Dendritic cell treated with granulocyte-macrophage colony-stimulating factor and Interleukin-4, amounts not matched to agents 40 ng/mL and 50 ng/mL, for 4 days (primary cell): ENCODE measurements around the gene SEMA4D.

ENCODE experiments used
- H3K27ac Mint-ChIP-seq: one replicate; pipeline ENCODE4 v1.8.0; 2022; ENCODE audit warnings: mild to moderate bottlenecking, mixed read lengths
- H3K27me3 Mint-ChIP-seq: one replicate; pipeline ENCODE4 v1.8.0; 2022; ENCODE audit warnings: mild to moderate bottlenecking, mixed read lengths
- H3K36me3 Mint-ChIP-seq: one replicate; pipeline ENCODE4 v1.8.0; 2022; ENCODE audit warnings: low read depth, mixed read lengths
- H3K4me1 Mint-ChIP-seq: one replicate; pipeline ENCODE4 v1.8.0; 2022; ENCODE audit warnings: low read depth, mixed read lengths
- H3K4me3 Mint-ChIP-seq: one replicate; pipeline ENCODE4 v1.8.0; 2022; ENCODE audit warnings: mild to moderate bottlenecking, moderate library complexity, mixed read lengths
- H3K9me3 Mint-ChIP-seq: one replicate; pipeline ENCODE4 v1.8.0; 2022; ENCODE audit warnings: mixed read lengths
- intact Hi-C: fragments of 100-400 bp; cut with micrococcal nuclease; formaldehyde crosslinking; loops from one replicate; pipeline ENCODE4 v1.15.0; 2022

SEMA4D gene

DNA sequence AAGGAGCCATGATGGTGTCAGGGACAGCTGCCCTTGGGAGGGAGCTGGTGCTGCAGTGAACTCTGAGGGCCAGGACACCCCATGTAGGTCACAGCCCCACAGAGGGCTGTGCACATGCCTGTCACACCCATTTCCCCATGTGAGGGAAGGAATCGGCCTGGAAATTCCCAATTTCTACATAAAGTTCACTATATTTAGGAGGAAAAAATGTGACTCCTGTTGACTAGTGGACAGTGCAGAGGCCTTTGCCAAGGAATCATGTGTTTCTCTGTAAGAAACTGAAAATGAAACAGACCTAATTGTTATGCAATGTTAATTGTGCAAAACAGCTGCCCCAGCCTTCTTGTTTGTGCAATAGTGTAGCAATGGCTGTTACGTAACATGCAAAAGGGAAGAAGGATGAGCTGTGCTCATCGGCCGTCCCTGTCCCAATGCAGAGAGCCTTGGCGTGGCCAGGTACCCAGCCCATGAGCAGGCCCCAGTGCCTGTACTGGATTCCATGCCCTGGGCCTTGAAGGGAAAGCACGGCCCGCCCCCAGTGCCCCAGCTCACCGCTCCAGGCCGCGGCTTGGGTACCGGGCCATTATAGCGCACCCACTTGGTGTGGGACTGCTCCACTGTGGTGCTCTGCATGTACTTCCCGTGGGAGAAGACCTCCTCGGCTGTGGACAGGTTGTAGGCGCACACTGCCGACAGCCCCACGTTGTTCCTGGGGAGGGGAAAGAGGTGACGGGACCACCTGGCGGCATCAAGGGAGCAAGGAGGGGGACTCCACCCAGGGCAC is 109.6 kb downstream of the SEMA4D start:
- peaks cover 96% of the 10 kb centered on the region for H3K36me3 Mint-ChIP-seq
- H3K4me3 Mint-ChIP-seq = peak overlapping the region; percentile 9
- H3K27ac Mint-ChIP-seq = peak overlapping the region; percentile 78
- H3K27me3 Mint-ChIP-seq = no peaks in the 10 kb centered on the region
- intact Hi-C loops = loop anchor here (1.0 to 5.0 kb wide), 2 partner anchors 13 to 54 kb away; no protein-coding TSS in a partner anchor
- no peaks in the 10 kb centered on the region for H3K9me3 Mint-ChIP-seq
- H3K4me1 Mint-ChIP-seq = peaks cover 50% of the 10 kb centered on the region

- peaks cover 51% of the 10 kb centered on the region for H3K4me1 Mint-ChIP-seq
- H3K9me3 Mint-ChIP-seq = no peaks in the 10 kb centered on the region
- peak overlapping the region; percentile 78 for H3K27ac Mint-ChIP-seq
- intact Hi-C loops = loop anchor here (5.0 kb wide), 1 partner anchor 55 kb away; no protein-coding TSS in a partner anchor
- H3K36me3 Mint-ChIP-seq = peaks cover 96% of the 10 kb centered on the region
- H3K4me3 Mint-ChIP-seq = no peak overlapping the region
- no peaks in the 10 kb centered on the region for H3K27me3 Mint-ChIP-seq
These were observed 110.6 kb downstream of the SEMA4D start for GRCh38 chr9:89387197-89387849.

DNA sequence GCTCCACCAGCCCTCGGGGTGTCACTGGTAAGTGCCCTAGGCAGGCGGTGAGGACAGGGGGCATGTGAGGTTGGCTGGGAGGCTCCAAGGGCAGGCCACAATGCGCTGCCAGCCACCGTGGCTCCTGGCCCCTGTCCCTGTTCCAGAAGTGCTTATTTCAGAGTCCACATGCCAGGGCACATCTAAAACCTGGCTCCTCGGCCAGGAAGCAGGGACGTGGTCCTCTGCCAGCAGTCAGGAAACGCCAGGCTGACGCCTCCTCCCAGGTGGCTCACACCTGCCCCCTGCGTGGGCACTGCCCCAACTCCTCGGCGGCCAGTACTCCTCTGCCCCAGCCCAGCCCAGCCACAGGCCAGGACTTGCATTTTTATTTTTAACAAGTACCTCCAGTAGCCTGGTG is 111.1 kb downstream of the SEMA4D start:
- peak overlapping the region; percentile 78 for H3K27ac Mint-ChIP-seq
- intact Hi-C loops = loop anchor here (5.0 kb wide), 1 partner anchor 56 kb away; no protein-coding TSS in a partner anchor
- H3K36me3 Mint-ChIP-seq = peaks cover 96% of the 10 kb centered on the region
- peaks cover 51% of the 10 kb centered on the region for H3K4me1 Mint-ChIP-seq
- no peaks in the 10 kb centered on the region for H3K9me3 Mint-ChIP-seq
- H3K27me3 Mint-ChIP-seq = no peaks in the 10 kb centered on the region
- H3K4me3 Mint-ChIP-seq = no peak overlapping the region

DNA sequence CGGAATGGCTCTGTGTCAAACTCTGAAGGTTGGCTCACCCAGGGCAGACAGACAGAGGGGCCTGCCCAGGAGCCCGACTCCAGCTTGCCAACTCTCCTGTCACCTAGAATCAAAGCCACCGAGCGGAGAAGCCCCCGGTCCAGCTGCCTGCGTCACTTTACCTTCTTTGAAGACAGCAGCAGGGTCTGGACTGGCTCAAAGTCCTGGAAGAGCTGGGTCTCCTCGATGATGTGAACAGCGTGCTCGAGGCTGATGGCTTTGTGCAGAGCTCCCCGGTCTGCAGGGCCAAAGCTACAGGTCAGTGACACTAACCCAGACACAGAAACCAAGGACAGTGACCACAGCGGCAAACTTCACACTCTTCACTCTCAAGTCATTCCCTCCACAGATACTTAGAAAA is 111.7 kb downstream of the SEMA4D start:
- Mint-ChIP-seq H3K27ac (no peak overlapping the region), H3K4me1 (peaks cover 55% of the 10 kb centered on the region), H3K4me3 (no peak overlapping the region), H3K9me3 (no peaks in the 10 kb centered on the region), H3K36me3 (peaks cover 96% of the 10 kb centered on the region), H3K27me3 (no peaks in the 10 kb centered on the region)
- intact Hi-C loops = loop anchor here (5.0 kb wide), 1 partner anchor 56 kb away; no protein-coding TSS in a partner anchor

DNA sequence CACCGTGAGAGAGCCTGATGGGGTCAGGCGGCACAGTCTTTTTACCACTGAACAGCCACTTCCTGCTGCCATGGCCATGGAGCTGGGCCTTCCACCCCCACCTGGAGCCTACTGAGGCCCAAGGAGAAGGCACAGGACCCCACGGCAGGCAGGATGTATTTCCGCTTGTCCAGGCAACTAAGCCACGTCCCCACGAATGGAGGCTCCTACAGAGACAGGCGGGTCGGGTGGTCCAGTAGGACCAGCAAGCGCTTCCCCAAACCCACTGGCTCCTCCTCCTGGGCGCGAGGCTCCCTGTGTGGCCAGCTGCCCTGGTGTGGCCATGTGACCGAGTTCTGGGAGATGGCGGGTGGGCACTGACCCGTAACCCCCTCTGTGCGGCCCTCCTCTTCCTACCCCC is 113.1 kb downstream of the SEMA4D start:
- Mint-ChIP-seq H3K36me3 (peaks cover 87% of the 10 kb centered on the region), H3K9me3 (no peaks in the 10 kb centered on the region), H3K4me3 (no peak overlapping the region), H3K4me1 (peaks cover 65% of the 10 kb centered on the region), H3K27ac (no peak overlapping the region), H3K27me3 (no peaks in the 10 kb centered on the region)
- intact Hi-C loops = loop anchor here (5.0 kb wide), 1 partner anchor 58 kb away; no protein-coding TSS in a partner anchor

GRCh38 chr9:89383721-89384300 is 114.1 kb downstream of the SEMA4D start:
- Mint-ChIP-seq H3K27me3 (no peaks in the 10 kb centered on the region), H3K9me3 (no peaks in the 10 kb centered on the region), H3K36me3 (peaks cover 82% of the 10 kb centered on the region), H3K4me3 (no peak overlapping the region), H3K4me1 (peaks cover 65% of the 10 kb centered on the region), H3K27ac (no peak overlapping the region)
- intact Hi-C loops = no loop called here

GRCh38 chr9:89383030-89383720 is 114.7 kb downstream of the SEMA4D start:
- Mint-ChIP-seq H3K4me3 (no peak overlapping the region), H3K4me1 (peaks cover 61% of the 10 kb centered on the region), H3K27me3 (no peaks in the 10 kb centered on the region), H3K27ac (no peak overlapping the region), H3K9me3 (no peaks in the 10 kb centered on the region), H3K36me3 (peaks cover 82% of the 10 kb centered on the region)
- intact Hi-C loops = no loop called here

DNA sequence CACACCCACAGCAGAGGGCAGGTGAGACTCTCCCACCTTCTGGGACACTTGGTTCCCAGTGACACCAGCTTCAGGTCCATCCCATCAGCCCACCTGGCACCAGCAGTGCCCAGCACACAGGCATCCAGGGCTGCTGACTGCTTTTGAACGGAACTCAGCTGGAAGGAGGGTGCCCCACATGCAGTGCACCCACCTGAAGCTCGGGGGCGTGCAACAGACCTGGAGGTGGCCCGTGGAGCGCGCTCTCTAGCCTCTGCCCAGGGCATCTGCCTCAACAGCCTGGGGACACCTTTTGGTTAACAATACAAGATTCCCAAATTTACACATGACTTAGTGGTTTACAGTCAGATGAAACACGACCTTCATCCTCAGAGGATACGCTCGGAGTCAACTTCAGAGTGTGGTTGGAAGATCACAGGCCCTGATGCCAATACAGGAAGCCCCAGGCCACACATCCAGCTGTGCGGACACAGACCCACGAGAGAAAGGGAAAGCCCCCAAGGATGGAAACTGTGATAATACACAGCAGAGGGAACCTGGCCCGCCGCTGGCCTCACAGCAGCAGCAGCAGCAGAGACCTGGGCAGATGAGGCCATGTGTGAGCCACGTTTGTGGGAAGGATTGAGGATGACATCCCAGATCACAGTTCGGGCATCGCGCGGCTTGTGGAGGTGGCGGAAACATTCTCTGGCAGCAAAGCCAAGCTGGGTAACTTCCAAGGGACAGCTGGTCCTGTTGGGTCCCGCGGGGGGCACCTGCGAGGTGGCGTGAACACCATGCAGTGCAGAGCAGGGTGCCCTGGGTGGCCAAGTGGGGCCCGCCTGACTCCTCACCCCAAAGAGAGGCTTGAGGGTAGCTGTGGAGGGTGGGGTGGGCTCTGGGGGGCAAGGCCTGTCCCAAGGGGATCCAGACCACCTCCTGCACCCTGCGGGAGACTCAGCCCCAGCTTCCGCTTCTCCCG is 115.6 kb downstream of the SEMA4D start:
- Mint-ChIP-seq H3K27me3 (no peaks in the 10 kb centered on the region), H3K4me1 (peaks cover 57% of the 10 kb centered on the region), H3K9me3 (no peaks in the 10 kb centered on the region), H3K36me3 (peaks cover 86% of the 10 kb centered on the region), H3K27ac (peak overlapping the region; percentile 8), H3K4me3 (no peak overlapping the region)
- intact Hi-C loops = no loop called here

- Mint-ChIP-seq H3K4me3 (no peak overlapping the region), H3K36me3 (peaks cover 86% of the 10 kb centered on the region), H3K4me1 (peaks cover 54% of the 10 kb centered on the region), H3K9me3 (no peaks in the 10 kb centered on the region), H3K27me3 (no peaks in the 10 kb centered on the region), H3K27ac (peak overlapping the region; percentile 37)
- intact Hi-C loops = no loop called here
These were observed 116.7 kb downstream of the SEMA4D start for GRCh38 chr9:89381308-89381609.

DNA sequence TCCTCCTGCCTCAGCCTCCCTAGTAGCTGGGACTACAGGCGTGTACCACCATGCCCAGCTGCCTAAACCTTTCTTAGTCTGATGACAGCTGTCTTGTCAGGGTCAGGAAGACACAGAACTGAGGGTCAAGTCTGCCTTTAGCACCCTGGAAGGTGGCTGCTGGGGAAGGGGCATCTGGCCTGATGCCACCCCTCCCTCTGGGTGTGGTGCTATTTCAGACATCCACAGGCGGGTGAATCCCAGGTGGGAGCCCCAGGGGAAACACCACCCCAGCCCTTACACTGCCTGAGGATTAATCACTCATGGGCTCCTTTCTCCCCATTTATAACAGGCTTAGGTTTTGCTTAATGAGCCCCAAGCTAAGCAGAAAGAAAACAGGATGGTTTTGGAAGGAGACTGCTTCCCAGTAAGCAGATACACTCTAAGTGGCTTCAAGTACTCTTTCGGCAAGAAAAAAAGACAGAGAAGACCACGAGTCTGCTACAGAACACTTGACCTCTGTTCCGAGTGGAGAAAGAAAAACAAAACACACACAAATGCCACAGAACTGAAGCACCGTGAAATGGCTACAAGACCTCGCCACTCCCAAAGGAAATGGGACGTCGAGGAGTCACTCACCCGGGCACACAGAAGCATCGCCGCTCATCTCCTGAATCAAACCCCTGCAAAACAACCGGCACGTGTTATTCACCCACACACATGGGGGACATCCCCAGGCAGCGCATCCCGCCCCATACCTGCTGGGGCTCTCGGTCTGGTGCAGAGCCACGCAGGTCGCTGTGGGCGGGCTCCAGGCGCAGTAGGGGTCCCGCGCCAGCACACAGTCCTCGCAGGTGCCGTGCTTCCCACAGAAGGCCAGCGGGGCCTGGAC is 117.2 kb downstream of the SEMA4D start:
- no peak overlapping the region for H3K4me3 Mint-ChIP-seq
- peaks cover 81% of the 10 kb centered on the region for H3K36me3 Mint-ChIP-seq
- intact Hi-C loops = no loop called here
- H3K4me1 Mint-ChIP-seq = peaks cover 57% of the 10 kb centered on the region
- no peaks in the 10 kb centered on the region for H3K27me3 Mint-ChIP-seq
- H3K9me3 Mint-ChIP-seq = no peaks in the 10 kb centered on the region
- H3K27ac Mint-ChIP-seq = peak overlapping the region; percentile 69

GRCh38 chr9:89379508-89380115 is 118.3 kb downstream of the SEMA4D start:
- H3K36me3 Mint-ChIP-seq = peaks cover 70% of the 10 kb centered on the region
- intact Hi-C loops = loop anchor here (5.0 kb wide), 1 partner anchor 168 kb away; no protein-coding TSS in a partner anchor
- H3K9me3 Mint-ChIP-seq = no peaks in the 10 kb centered on the region
- no peaks in the 10 kb centered on the region for H3K27me3 Mint-ChIP-seq
- H3K27ac Mint-ChIP-seq = peak overlapping the region; percentile 69
- H3K4me3 Mint-ChIP-seq = no peak overlapping the region
- peaks cover 65% of the 10 kb centered on the region for H3K4me1 Mint-ChIP-seq

GRCh38 chr9:89379031-89379430 is 118.9 kb downstream of the SEMA4D start:
- peaks cover 65% of the 10 kb centered on the region for H3K4me1 Mint-ChIP-seq

More at GRCh38 chr9:89379031-89379430, 118.9 kb downstream of the SEMA4D start:
- Mint-ChIP-seq H3K4me3 (no peak overlapping the region), H3K9me3 (no peaks in the 10 kb centered on the region), H3K36me3 (peaks cover 64% of the 10 kb centered on the region), H3K27me3 (no peaks in the 10 kb centered on the region), H3K27ac (peak overlapping the region; percentile 69)
- intact Hi-C loops = loop anchor here (5.0 kb wide), 1 partner anchor 168 kb away; no protein-coding TSS in a partner anchor
